T-cell (primary cell): ENCODE data around the gene UNC13C. TPM values are rescaled to one million over a fixed set of nuclear protein-coding genes. Genes with fewer than 3 reads are reported as not detected.

Experiments used
- ATAC-seq, 4 experiments: fragments of 200-7000 bp in 3 of 4; fragments of 150-1000 bp in 1 of 4; cut with Tn5 transposase; replicated peaks in 1 of 4; 1 replicate in 3 of 4; 2 replicates in 1 of 4; pipeline ENCODE4 v1.10.0; 2021; ENCODE audit warnings: moderate library complexity in 3 of 4, mild to moderate bottlenecking in 2 of 4, moderate number of reproducible peaks in 1 of 4
- CTCF ChIA-PET, 2 donors: fragments of 300-600 bp; sonication (Branson Sonifier 250); formaldehyde crosslinking; loops; one replicate each; lab custom pipeline; 2022; ENCODE audit warnings: antibody characterized with exemption in 2 of 2; lab: Charles Lee
- POLR2A ChIA-PET, 2 donors: fragments of 300-600 bp; sonication (Branson Sonifier 250); formaldehyde crosslinking; loops; one replicate each; lab custom pipeline; 2022; ENCODE audit warnings: antibody characterized with exemption in 2 of 2; lab: Charles Lee
- DNase-seq, 35 experiments: peaks; one replicate each; pipeline versions ENCODE4 v3.0.0 to v3.0.0-alpha.2; 2013 to 2023
- H3K27ac ChIP-seq: one replicate; pipeline ENCODE4 v1.5.1; 2013; ENCODE audit warnings: low read length
- H3K27me3 ChIP-seq, 2 experiments: replicated peaks in 1 of 2; 1 replicate in 1 of 2; 2 replicates in 1 of 2; pipeline versions ENCODE4 v1.6.1 to v1.7.0; 2013; ENCODE audit warnings: low read length in 1 of 2, mixed read lengths in 1 of 2; ENCODE audit not compliant: control insufficient read depth in 2 of 2, insufficient read depth in 2 of 2; ENCODE audit errors: extremely low read depth in 1 of 2
- H3K36me3 ChIP-seq, 2 donors: 1 replicate in 1 of 2; 2 replicates in 1 of 2; pipeline versions ENCODE4 v1.6.1 to v1.7.0; 2013; ENCODE audit warnings: low read length in 1 of 2; ENCODE audit not compliant: control insufficient read depth in 2 of 2, insufficient read depth in 1 of 2; ENCODE audit errors: extremely low read depth in 1 of 2
- H3K4me1 ChIP-seq, 2 experiments: 1 replicate in 1 of 2; 2 replicates in 1 of 2; pipeline versions ENCODE4 v1.6.1 to v1.7.0; 2013; ENCODE audit warnings: low read length in 2 of 2, mixed read lengths in 1 of 2; ENCODE audit not compliant: insufficient read depth in 2 of 2, control insufficient read depth in 1 of 2; ENCODE audit errors: extremely low read depth in 1 of 2
- H3K4me3 ChIP-seq, 2 donors: 1 replicate in 1 of 2; 2 replicates in 1 of 2; pipeline versions ENCODE4 v1.5.1 to v1.7.0; 2013; ENCODE audit warnings: mild to moderate bottlenecking in 2 of 2, low read length in 1 of 2, moderate library complexity in 1 of 2; ENCODE audit not compliant: control insufficient read depth in 1 of 2; ENCODE audit errors: extremely low read depth in 1 of 2
- H3K9me3 ChIP-seq: 2 replicates; pipeline ENCODE4 v1.7.0; 2013
- H3K27ac Mint-ChIP-seq, 2 donors: one replicate each; pipeline ENCODE4 v1.8.0; 2020 to 2021; ENCODE audit warnings: mild to moderate bottlenecking in 2 of 2, mixed read lengths in 2 of 2
- H3K27me3 Mint-ChIP-seq, 2 donors: one replicate each; pipeline ENCODE4 v1.8.0; 2021 to 2022; ENCODE audit warnings: mixed read lengths in 2 of 2
- H3K36me3 Mint-ChIP-seq: one replicate; pipeline ENCODE4 v1.8.0; 2021; ENCODE audit warnings: mixed read lengths
- H3K4me1 Mint-ChIP-seq, 3 donors: one replicate each; pipeline ENCODE4 v1.8.0; 2020 to 2022; ENCODE audit warnings: mixed read lengths in 3 of 3, mild to moderate bottlenecking in 1 of 3
- H3K4me3 Mint-ChIP-seq, 3 donors: one replicate each; pipeline ENCODE4 v1.8.0; 2020 to 2022; ENCODE audit warnings: mild to moderate bottlenecking in 3 of 3, mixed read lengths in 3 of 3, moderate library complexity in 3 of 3
- H3K9me3 Mint-ChIP-seq, 3 donors: one replicate each; pipeline ENCODE4 v1.8.0; 2020 to 2022; ENCODE audit warnings: mixed read lengths in 3 of 3
- WGBS: methylation state at CpG from one replicate; pipeline ENCODE4 v1.1.5; 2013; ENCODE audit warnings: missing lambda C conversion rate; ENCODE audit not compliant: insufficient coverage; 5-methylcytosine and 5-hydroxymethylcytosine counted together
- total RNA-seq, 35 experiments: library from RNA in 6 of 35; stranded (reverse) in 6 of 35; fragments of 120-200 nt in 1 of 35; gene quantifications; one replicate each; pipeline versions ENCODE4 v1.2.1 to v1.2.4 and lab custom pipeline; 2013 to 2026

Gene UNC13C
- total RNA-seq, 5 donors from 2014 or later (not counting 1 experiment from before 2014, with no cell fraction given), result not detected

DNA sequence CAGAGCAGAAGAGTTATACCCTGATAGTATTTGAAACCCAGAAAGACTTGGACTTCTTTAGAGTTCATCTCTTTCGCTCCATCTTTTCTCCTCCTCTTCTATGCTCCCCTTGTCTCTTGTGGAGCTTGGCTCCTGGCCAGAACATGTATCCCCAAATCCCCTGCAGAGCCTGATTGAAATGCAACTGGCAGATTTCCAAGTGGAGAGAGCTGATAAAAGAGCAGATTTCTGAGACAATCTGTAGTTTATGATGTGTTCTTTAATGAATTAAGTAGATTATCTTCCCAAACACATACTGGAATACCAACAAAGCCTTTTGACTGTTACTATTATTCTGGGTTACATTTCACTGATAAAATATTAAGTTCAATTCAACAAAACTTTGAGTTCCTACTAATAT is 33.4 kb downstream of the UNC13C start:
- no peaks in the 10 kb centered on the region for H3K27me3 ChIP-seq
- H3K27ac ChIP-seq, result no peak overlapping the region
- Mint-ChIP-seq H3K9me3 (peaks cover 0 to 8% (median 0%) of the 10 kb centered on the region in 3 donors), H3K4me1 (no peaks in the 10 kb centered on the region), H3K27me3 (no peaks in the 10 kb centered on the region), H3K36me3 (no peaks in the 10 kb centered on the region), H3K4me3 (no peak overlapping the region), H3K27ac (no peak overlapping the region)
- CTCF ChIA-PET, result no interaction called here
- POLR2A ChIA-PET, result no interaction called here
- WGBS, result no CpG with 5 or more reads among the region's 1 CpG
- no peak for DNase-seq
- H3K9me3 ChIP-seq, result no peaks in the 10 kb centered on the region
- no peak for ATAC-seq
- H3K4me1 ChIP-seq, result no peaks in the 10 kb centered on the region
- H3K4me3 ChIP-seq, result no peak overlapping the region
- no peaks in the 10 kb centered on the region for H3K36me3 ChIP-seq

DNA sequence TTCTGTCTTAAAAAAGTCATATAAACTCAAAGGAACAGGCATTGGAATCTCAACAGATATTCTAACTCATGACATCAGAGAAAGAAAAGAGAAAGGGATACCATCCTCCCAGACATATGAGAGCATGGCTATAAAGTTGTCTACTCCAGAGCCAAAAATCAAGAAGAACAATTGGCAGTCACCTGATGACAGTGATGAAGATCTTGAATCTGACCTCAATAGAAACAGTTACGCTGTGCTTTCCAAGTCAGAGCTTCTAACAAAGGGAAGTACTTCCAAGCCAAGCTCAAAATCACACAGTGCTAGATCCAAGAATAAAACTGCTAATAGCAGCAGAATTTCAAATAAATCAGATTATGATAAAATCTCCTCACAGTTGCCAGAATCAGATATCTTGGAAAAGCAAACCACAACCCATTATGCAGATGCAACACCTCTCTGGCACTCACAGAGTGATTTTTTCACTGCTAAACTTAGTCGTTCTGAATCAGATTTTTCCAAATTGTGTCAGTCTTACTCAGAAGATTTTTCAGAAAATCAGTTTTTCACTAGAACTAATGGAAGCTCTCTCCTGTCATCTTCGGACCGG is 35.9 kb downstream of the UNC13C start:
- ChIA-PET POLR2A (no interaction called here), CTCF (no interaction called here)
- H3K36me3 Mint-ChIP-seq, result no peaks in the 10 kb centered on the region
- no peaks in the 10 kb centered on the region for H3K27me3 Mint-ChIP-seq
- Histone ChIP-seq H3K9me3 (no peaks in the 10 kb centered on the region), H3K4me1 (no peaks in the 10 kb centered on the region), H3K27me3 (no peaks in the 10 kb centered on the region), H3K27ac (no peak overlapping the region), H3K4me3 (no peak overlapping the region), H3K36me3 (no peaks in the 10 kb centered on the region)
- H3K4me3 Mint-ChIP-seq, result no peak overlapping the region
- WGBS, result 84% methylated on average over 3 of the region's 4 CpGs
- H3K27ac Mint-ChIP-seq, result no peak overlapping the region
- no peaks in the 10 kb centered on the region for H3K4me1 Mint-ChIP-seq
- no peak for DNase-seq
- H3K9me3 Mint-ChIP-seq, result peaks cover 0 to 8% (median 0%) of the 10 kb centered on the region in 3 donors
- no peak for ATAC-seq

GRCh38 chr15:54017251-54017650 is 39.0 kb downstream of the UNC13C start:
- no peaks in the 10 kb centered on the region for H3K27me3 Mint-ChIP-seq
- DNase-seq, result no peak
- Histone ChIP-seq H3K27ac (no peak overlapping the region), H3K36me3 (no peaks in the 10 kb centered on the region), H3K9me3 (no peaks in the 10 kb centered on the region), H3K4me1 (no peaks in the 10 kb centered on the region), H3K27me3 (no peaks in the 10 kb centered on the region), H3K4me3 (no peak overlapping the region)
- POLR2A ChIA-PET, result no interaction called here
- peaks cover 0 to 8% (median 4%) of the 10 kb centered on the region in 3 donors for H3K9me3 Mint-ChIP-seq
- CTCF ChIA-PET, result no interaction called here
- H3K36me3 Mint-ChIP-seq, result no peaks in the 10 kb centered on the region
- no peak for ATAC-seq
- 60% methylated on average over 1 of the region's 1 CpG for WGBS
- H3K4me1 Mint-ChIP-seq, result no peaks in the 10 kb centered on the region
- no peak overlapping the region for H3K27ac Mint-ChIP-seq
- H3K4me3 Mint-ChIP-seq, result no peak overlapping the region

DNA sequence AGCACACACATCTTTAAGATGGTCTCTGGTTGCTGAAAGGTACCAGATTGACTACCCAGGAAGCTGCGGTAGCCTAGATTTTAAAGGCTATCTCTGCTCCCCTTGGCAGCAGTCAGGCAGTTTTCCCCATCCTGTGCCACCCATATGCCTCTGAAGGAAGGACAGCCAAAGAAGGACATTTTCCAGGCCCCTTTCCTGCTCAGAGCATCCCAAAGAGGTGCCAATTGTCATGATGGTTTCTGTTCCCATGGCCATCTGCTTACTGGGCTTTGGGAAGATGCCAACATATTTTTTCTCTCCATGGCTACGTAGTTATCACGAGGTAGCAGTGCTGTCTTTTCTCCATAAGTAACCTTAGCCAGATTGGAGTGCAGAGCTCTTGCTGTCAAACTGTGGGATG is 39.7 kb downstream of the UNC13C start:
- ATAC-seq (no peak), DNase-seq (no peak)
- CTCF ChIA-PET, result no interaction called here
- Histone ChIP-seq H3K4me1 (no peaks in the 10 kb centered on the region), H3K36me3 (no peaks in the 10 kb centered on the region), H3K27ac (no peak overlapping the region), H3K4me3 (no peak overlapping the region), H3K27me3 (no peaks in the 10 kb centered on the region), H3K9me3 (peaks cover 2% of the 10 kb centered on the region)
- H3K4me1 Mint-ChIP-seq, result no peaks in the 10 kb centered on the region
- H3K27ac Mint-ChIP-seq, result no peak overlapping the region
- WGBS, result 58% methylated on average over 3 of the region's 3 CpGs
- POLR2A ChIA-PET, result no interaction called here
- H3K27me3 Mint-ChIP-seq, result no peaks in the 10 kb centered on the region
- no peaks in the 10 kb centered on the region for H3K36me3 Mint-ChIP-seq
- H3K9me3 Mint-ChIP-seq, result peaks cover 0 to 14% (median 10%) of the 10 kb centered on the region in 3 donors
- no peak overlapping the region for H3K4me3 Mint-ChIP-seq

- H3K36me3 Mint-ChIP-seq, result no peaks in the 10 kb centered on the region
- H3K9me3 Mint-ChIP-seq, result peaks cover 3 to 10% (median 8%) of the 10 kb centered on the region in 3 donors
- no peaks in the 10 kb centered on the region for H3K27me3 Mint-ChIP-seq
Measured at GRCh38 chr15:54026258-54026657, 48.0 kb downstream of the UNC13C start.

GRCh38 chr15:54026891-54027290 is 48.6 kb downstream of the UNC13C start:
- 0% methylated on average over 1 of the region's 2 CpGs for WGBS
- H3K27ac Mint-ChIP-seq, result no peak overlapping the region
- no peaks in the 10 kb centered on the region for H3K27me3 Mint-ChIP-seq

More at GRCh38 chr15:54026258-54026657, 48.0 kb downstream of the UNC13C start:
- ChIA-PET POLR2A (no interaction called here), CTCF (interaction anchor here in 1 of 2 donors (0.7 kb wide), 1 partner anchor 823 kb away, joined by 3 read pairs; no protein-coding TSS in a partner anchor)
- Histone ChIP-seq H3K36me3 (no peaks in the 10 kb centered on the region), H3K9me3 (peaks cover 2% of the 10 kb centered on the region), H3K27me3 (no peaks in the 10 kb centered on the region), H3K27ac (no peak overlapping the region), H3K4me1 (no peaks in the 10 kb centered on the region), H3K4me3 (no peak overlapping the region)
- H3K27ac Mint-ChIP-seq, result no peak overlapping the region
- no peak overlapping the region for H3K4me3 Mint-ChIP-seq
- H3K4me1 Mint-ChIP-seq, result no peaks in the 10 kb centered on the region
- no peak for DNase-seq
- no CpG with 5 or more reads among the region's 3 CpGs for WGBS
- ATAC-seq, result no peak

More at GRCh38 chr15:54026891-54027290, 48.6 kb downstream of the UNC13C start:
- POLR2A ChIA-PET, result no interaction called here
- CTCF ChIA-PET, result interaction anchor here in 1 of 2 donors (0.7 kb wide), 1 partner anchor 823 kb away, joined by 3 read pairs; no protein-coding TSS in a partner anchor
- Histone ChIP-seq H3K36me3 (no peaks in the 10 kb centered on the region), H3K27ac (no peak overlapping the region), H3K4me1 (no peaks in the 10 kb centered on the region), H3K27me3 (no peaks in the 10 kb centered on the region), H3K4me3 (no peak overlapping the region), H3K9me3 (peaks cover 2% of the 10 kb centered on the region)
- no peak for DNase-seq
- Mint-ChIP-seq H3K4me3 (no peak overlapping the region), H3K4me1 (no peaks in the 10 kb centered on the region), H3K9me3 (peaks cover 3 to 10% (median 5%) of the 10 kb centered on the region in 3 donors), H3K36me3 (no peaks in the 10 kb centered on the region)
- ATAC-seq, result no peak
